GM19397 (cell line): ENCODE results near the gene FGF22.

Experiments
- ATAC-seq: cut with Tn5 transposase; IDR thresholded peaks from one replicate; pipeline ENCODE4 v1.9.1; 2021; ENCODE audit warnings: mild to moderate bottlenecking, moderate library complexity; ENCODE audit not compliant: unreplicated experiment

Gene FGF22

GRCh38 chr19:677601-678436 lies 38.1 kb downstream of the FGF22 start:
- no peak for ATAC-seq

GRCh38 chr19:678791-679388 lies 39.2 kb downstream of the FGF22 start:
- no peak for ATAC-seq

GRCh38 chr19:679418-680286 lies 40.0 kb downstream of the FGF22 start:
- ATAC-seq, result no peak

DNA sequence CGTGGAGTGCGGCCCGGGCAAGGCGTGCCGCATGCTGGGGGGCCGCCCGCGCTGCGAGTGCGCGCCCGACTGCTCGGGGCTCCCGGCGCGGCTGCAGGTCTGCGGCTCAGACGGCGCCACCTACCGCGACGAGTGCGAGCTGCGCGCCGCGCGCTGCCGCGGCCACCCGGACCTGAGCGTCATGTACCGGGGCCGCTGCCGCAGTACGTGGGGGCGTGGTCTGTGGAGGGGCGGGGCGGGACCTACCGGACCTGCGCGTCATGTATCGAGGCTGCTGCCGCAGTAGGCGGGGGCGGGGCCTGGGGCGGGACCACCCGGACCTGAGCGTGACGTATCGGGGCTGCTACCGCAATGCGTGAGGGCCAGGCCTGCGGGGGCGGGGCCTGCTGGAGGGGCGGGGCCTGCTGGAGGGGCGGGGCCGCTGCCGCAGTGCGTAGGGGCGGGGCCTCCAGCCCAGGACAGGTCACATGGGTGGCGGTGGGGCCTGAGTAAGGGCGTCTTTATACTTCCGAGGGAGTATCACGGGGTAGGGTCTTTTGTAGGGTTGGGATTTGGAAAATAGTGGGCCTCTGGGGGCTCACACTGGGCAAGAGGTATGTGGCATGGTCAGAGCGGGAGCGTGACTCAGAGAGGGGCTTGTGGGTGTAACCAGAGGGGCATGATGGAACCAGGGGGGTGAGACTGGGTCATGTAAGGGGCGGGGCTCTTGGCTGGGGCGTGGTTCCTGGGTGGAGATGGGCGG lies 40.8 kb downstream of the FGF22 start:
- ATAC-seq, result peak; percentile 77

GRCh38 chr19:681029-682019 lies 41.6 kb downstream of the FGF22 start:
- no peak for ATAC-seq

GRCh38 chr19:682678-683320 lies 43.1 kb downstream of the FGF22 start:
- ATAC-seq, result no peak

GRCh38 chr19:685454-685931 lies 45.8 kb downstream of the FGF22 start:
- no peak for ATAC-seq

DNA sequence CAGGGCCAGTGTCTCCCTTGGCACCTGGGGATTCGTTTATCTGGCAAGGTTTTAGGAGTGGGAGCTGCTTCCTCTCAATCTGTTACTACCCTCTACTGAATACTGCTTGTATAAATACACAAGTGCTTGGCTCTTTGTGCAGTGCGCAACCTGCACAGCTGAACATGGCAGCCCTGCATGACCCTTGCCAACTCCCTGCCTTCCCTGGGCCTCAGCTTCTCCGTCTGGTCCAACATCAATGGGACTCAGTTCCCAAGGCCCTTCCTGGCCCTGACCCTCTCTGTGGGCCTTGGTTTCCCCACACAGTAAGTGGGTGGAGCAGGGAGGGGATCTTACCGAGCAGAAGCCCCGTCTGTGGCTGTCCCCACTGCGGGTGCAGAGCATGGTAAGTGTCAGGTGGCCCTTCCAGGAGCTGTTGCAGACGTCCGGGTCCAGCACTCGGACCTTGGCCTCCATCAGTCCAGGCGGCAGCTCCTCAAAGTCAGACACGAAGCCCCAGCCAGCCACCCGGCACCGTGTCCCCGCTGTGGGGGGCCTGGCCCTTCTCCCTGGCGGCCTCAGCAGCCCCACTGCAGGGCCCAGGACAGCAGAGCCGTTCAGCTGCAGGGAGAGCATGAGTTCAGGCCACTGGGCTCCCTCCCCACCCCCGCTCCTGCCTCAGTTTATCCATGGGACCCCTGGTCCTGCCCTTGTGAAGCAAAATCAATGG lies 47.1 kb downstream of the FGF22 start:
- ATAC-seq, result no peak

GRCh38 chr19:687569-688166 lies 48.0 kb downstream of the FGF22 start:
- ATAC-seq, result no peak

DNA sequence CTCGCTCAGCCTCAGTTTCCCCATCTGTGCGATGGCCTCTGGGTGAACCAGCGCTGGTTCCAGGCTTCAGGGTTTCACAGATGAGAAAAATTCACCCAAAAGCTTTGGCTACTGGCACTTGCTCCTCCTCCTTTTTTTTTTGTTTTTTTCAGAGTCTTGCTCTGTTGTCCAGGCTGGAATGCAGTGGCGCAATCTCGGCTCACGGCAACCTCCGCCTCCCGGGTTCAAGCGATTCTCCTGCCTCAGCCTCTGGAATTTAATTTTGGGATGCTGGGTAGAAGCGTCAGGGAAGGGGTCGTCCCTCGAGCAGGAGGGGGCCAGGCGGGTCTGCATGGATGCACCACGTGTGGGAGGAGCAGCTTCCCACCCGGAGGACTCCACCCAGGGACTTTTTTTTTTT lies 48.5 kb downstream of the FGF22 start:
- ATAC-seq, result no peak

DNA sequence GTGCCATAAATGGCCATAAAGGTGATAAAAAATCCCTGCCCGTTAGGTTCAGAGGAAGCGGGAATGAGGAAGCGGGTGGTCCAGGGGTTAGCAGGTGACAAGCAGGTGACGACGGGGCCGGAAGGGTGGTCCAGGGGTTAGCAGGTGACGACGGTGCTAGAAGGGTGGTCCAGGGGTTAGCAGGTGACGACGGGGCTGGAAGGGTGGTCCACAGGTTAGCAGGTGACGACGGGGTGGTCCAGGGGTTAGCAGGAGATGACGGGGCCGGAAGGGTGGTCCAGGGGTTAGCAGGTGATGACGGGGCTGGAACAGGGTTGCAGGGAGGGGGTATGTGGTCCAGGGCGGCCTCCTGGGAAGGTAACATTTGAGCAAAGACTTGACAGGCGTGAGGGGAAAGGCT lies 49.3 kb downstream of the FGF22 start:
- no peak for ATAC-seq

GRCh38 chr19:690203-690602 lies 50.5 kb downstream of the FGF22 start:
- no peak for ATAC-seq
